Type B pancreatic cell (in vitro differentiated cells): Measurements from ENCODE around the gene EPHA6. TPM values are rescaled to one million over a fixed set of nuclear protein-coding genes. Genes with fewer than 3 reads are reported as not detected.

Source experiments
- DNase-seq: peaks from one replicate; pipeline ENCODE4 v3.0.0; 2021; ENCODE audit warnings: mixed read lengths; ENCODE audit not compliant: unreplicated experiment; ENCODE audit errors: extremely low spot score
- H3K27ac Mint-ChIP-seq: 2 replicates; pipeline ENCODE4 v1.8.0; 2021; ENCODE audit warnings: mild to moderate bottlenecking, mixed read lengths
- H3K27me3 Mint-ChIP-seq: 2 replicates; pipeline ENCODE4 v1.8.0; 2021; ENCODE audit warnings: mixed read lengths
- H3K36me3 Mint-ChIP-seq: 2 replicates; pipeline ENCODE4 v1.8.0; 2021; ENCODE audit warnings: mixed read lengths
- H3K4me1 Mint-ChIP-seq: one replicate; pipeline ENCODE4 v1.8.0; 2021; ENCODE audit warnings: mixed read lengths; ENCODE audit not compliant: unreplicated experiment
- H3K4me3 Mint-ChIP-seq: 2 replicates; pipeline ENCODE4 v1.8.0; 2021; ENCODE audit warnings: mild to moderate bottlenecking, mixed read lengths
- H3K9me3 Mint-ChIP-seq: 2 replicates; pipeline ENCODE4 v1.8.0; 2021; ENCODE audit warnings: mixed read lengths
- total RNA-seq: library from RNA; stranded (reverse); gene quantifications from 2 replicates; pipeline ENCODE4 v1.2.1, GENCODE V29; 2021; ENCODE audit warnings: low replicate concordance
- TF ChIP-seq, protein P1 (sequence below): fragments of 200-600 bp; sonication (generic); conservative IDR thresholded peaks from 2 replicates; pipeline ENCODE4 v1.5.0; 2021; ENCODE audit warnings: antibody characterized with exemption, mild to moderate bottlenecking

The EPHA6 gene
- total RNA-seq, 1 donor from 2014 or later = 9.9 TPM

DNA sequence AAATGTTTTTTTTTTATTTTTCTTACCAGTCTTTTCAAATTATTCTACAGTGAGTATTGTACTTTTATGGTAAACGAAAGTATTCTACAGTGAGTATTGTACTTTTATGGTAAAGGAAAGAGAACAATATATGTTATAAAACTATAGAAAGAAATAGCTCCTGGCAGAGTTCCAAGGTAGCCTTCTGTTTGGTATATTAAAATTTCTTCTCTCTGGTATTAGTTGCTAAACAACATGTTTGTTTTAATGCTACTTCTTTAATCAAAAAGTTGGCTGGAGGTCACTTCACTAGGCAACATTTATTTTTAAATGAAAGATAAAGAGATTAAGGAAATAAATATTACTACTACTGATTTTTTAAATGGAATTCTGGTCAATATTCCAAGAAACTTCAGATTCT, 841.6 kb downstream of the EPHA6 start:
- Mint-ChIP-seq H3K9me3 (no peaks in the 10 kb centered on the region), H3K27me3 (peaks cover 6% of the 10 kb centered on the region), H3K4me3 (no peak overlapping the region), H3K36me3 (no peaks in the 10 kb centered on the region), H3K4me1 (no peaks in the 10 kb centered on the region), H3K27ac (no peak overlapping the region)
- no peak for DNase-seq
- TF ChIP-seq, protein P1, sequence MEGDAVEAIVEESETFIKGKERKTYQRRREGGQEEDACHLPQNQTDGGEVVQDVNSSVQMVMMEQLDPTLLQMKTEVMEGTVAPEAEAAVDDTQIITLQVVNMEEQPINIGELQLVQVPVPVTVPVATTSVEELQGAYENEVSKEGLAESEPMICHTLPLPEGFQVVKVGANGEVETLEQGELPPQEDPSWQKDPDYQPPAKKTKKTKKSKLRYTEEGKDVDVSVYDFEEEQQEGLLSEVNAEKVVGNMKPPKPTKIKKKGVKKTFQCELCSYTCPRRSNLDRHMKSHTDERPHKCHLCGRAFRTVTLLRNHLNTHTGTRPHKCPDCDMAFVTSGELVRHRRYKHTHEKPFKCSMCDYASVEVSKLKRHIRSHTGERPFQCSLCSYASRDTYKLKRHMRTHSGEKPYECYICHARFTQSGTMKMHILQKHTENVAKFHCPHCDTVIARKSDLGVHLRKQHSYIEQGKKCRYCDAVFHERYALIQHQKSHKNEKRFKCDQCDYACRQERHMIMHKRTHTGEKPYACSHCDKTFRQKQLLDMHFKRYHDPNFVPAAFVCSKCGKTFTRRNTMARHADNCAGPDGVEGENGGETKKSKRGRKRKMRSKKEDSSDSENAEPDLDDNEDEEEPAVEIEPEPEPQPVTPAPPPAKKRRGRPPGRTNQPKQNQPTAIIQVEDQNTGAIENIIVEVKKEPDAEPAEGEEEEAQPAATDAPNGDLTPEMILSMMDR = no peak

DNA sequence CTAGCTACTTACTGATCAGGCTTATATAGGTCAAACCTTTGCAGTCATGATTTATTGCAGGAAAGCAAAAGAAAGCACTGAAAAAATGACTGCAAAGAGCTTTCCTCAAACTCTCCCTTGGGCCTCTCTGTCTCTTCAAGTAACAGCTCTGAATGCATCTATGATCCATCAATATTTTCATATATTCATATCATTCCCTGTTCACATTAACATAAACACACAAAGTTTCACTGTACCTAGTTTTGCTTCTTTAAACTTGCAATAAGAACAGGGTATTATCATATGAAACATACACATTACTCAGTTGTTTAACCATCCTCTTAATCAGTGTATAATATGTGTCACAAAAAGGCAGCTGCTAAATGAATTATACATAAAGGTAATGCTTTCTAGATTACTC, 842.2 kb downstream of the EPHA6 start:
- Mint-ChIP-seq H3K27ac (no peak overlapping the region), H3K27me3 (peaks cover 6% of the 10 kb centered on the region), H3K36me3 (no peaks in the 10 kb centered on the region), H3K4me3 (no peak overlapping the region), H3K4me1 (no peaks in the 10 kb centered on the region), H3K9me3 (no peaks in the 10 kb centered on the region)
- DNase-seq = no peak
- TF ChIP-seq, protein P1 = no peak

DNA sequence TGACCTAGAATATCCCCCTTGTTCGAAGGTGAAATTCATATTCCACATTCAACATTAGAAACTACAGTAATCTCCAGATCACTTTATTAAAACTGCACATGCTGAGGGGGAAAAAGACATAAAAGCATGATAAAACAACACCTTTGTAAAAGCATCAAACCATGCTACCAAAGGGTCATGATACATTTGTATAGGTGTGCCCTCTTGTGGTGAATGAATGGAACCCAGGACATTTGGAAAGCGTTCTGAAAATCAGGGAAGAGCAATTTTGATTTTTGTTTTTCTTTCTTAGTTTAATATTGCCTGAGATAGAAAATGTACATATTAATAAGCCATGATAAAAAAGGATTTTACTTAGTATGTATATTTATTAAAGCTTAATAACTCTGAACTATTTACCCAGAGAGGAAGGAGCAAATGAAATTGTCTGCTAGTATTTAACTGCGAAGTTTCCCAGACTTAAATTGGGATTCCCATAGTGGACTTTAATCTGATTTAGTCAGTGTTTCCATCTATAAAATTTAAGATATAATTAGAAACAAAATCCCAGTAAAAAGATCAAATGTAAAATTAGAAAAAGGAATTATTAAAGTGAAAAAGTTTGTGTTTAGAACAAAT, 844.4 kb downstream of the EPHA6 start:
- no peak for DNase-seq
- no peaks in the 10 kb centered on the region for H3K9me3 Mint-ChIP-seq
- TF ChIP-seq, protein P1 = peak; percentile 87
- no peaks in the 10 kb centered on the region for H3K36me3 Mint-ChIP-seq
- peaks cover 6% of the 10 kb centered on the region for H3K27me3 Mint-ChIP-seq
- H3K4me3 Mint-ChIP-seq = no peak overlapping the region
- H3K27ac Mint-ChIP-seq = no peak overlapping the region
- H3K4me1 Mint-ChIP-seq = no peaks in the 10 kb centered on the region

DNA sequence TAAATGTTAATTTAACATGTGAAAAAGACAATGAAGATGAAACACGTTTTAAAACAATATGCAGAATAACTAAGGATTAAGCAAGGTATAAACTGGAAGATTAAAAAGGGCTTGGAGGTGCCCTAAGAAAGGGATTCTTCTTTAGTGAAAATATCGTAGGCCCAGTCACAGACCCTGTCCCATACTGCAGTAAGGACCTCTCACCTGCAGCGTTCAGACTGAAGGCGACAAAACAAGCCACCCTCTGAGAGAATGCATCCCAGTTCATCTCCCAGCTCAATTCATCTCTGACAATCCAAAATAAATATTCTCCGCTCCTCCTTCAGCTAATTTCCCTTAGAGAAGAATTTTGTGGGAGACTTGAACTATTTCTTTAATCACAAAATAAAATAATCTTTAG, 847.9 kb downstream of the EPHA6 start:
- DNase-seq = no peak
- H3K27ac Mint-ChIP-seq = no peak overlapping the region
- no peak overlapping the region for H3K4me3 Mint-ChIP-seq
- H3K9me3 Mint-ChIP-seq = no peaks in the 10 kb centered on the region
- H3K4me1 Mint-ChIP-seq = no peaks in the 10 kb centered on the region
- TF ChIP-seq, protein P1 = no peak
- H3K36me3 Mint-ChIP-seq = no peaks in the 10 kb centered on the region
- peaks cover 6% of the 10 kb centered on the region for H3K27me3 Mint-ChIP-seq

DNA sequence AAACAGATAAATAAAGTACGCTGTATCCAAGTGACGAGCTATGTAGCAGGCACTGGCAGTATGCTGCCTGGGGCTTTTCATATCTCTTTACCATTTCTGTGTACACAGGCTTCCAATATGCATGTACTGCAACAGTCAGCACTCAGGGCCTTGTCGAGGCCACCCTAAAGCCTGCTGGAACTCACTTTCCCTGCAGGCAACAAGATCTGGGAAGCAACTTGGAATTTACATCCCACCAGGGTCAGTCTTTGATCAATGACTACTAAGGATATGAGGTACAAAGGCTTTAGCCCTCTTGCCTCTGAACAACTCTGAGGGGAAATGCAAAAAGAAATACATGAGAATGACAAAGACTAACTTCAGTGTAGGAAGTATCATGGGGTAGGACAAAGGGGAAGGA, 848.4 kb downstream of the EPHA6 start:
- H3K9me3 Mint-ChIP-seq = no peaks in the 10 kb centered on the region
- H3K27ac Mint-ChIP-seq = no peak overlapping the region
- TF ChIP-seq, protein P1 = no peak
- no peak overlapping the region for H3K4me3 Mint-ChIP-seq
- H3K27me3 Mint-ChIP-seq = peaks cover 6% of the 10 kb centered on the region
- no peaks in the 10 kb centered on the region for H3K4me1 Mint-ChIP-seq
- no peak for DNase-seq
- no peaks in the 10 kb centered on the region for H3K36me3 Mint-ChIP-seq

DNA sequence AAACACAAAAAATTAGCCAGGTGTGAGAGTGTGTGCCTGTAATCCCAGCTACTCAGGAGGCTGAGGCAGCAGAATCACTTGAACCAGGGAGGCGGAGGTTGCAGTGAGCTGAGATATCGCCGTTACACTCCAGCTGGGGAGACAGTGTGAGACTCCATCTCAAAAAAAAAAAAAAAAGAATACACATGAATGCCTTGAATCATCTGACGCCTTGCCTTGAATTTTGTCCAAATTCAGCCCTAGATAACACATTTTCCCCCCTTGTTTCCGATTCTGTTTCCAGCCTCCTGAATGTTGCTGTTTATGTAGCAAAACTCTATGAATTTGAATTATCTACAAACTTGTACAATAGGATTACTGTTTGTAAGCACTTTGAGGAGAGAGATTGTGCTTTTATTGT, 851.5 kb downstream of the EPHA6 start:
- TF ChIP-seq, protein P1 = no peak
- Mint-ChIP-seq H3K27ac (no peak overlapping the region), H3K36me3 (no peaks in the 10 kb centered on the region), H3K4me3 (no peak overlapping the region), H3K9me3 (no peaks in the 10 kb centered on the region), H3K4me1 (no peaks in the 10 kb centered on the region), H3K27me3 (no peaks in the 10 kb centered on the region)
- no peak for DNase-seq
